ENCODE measurements around the gene EDC4. TPM values are rescaled to one million over a fixed set of nuclear protein-coding genes. Genes with fewer than 3 reads are reported as not detected.

The EDC4 gene
- total RNA-seq, 1 donor, result 85.1 TPM

DNA sequence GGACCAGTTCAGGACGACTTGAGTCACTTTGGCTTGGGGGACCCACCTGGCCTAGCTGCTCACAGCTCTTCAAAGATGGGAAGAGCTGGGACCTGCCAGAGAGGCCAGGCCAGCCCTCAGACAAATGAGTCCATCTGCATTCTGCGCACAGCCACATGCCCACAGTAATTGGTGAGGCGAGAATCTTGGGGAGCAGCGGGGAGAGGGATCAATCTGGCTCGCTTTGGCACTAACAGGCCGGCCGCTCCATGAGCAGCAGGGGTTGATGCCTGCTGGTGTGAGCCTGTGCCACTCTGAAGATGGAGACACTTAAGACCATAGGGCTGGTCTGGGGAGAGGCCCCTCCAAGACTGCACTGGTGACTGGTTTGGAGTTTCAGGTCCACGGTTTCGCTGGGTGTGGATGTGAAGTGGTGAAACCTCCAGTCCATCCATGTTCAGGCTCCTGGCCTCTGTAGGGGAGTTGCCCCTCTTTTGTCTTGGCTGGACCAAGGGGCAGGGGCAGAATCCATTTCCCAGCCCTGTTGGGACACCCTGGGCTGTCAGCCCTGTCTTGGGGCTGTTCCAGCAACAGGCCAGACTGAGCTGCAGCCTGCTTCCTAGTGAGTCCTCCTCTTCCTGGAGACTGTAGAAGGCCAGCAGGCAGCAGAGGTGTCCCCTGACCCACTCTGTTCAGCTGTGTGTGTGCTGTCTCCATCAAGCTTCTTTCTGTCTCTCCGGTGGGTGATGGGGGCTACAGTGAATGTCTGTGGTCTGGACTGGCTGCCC, 51.5 kb downstream of the EDC4 start:
- H3K4me3 ChIP-seq (ENCODE audit: low read depth, low read length), result no peak overlapping the region
- no peak for DNase-seq (ENCODE audit: low read depth)
- TF ChIP-seq, protein P1, sequence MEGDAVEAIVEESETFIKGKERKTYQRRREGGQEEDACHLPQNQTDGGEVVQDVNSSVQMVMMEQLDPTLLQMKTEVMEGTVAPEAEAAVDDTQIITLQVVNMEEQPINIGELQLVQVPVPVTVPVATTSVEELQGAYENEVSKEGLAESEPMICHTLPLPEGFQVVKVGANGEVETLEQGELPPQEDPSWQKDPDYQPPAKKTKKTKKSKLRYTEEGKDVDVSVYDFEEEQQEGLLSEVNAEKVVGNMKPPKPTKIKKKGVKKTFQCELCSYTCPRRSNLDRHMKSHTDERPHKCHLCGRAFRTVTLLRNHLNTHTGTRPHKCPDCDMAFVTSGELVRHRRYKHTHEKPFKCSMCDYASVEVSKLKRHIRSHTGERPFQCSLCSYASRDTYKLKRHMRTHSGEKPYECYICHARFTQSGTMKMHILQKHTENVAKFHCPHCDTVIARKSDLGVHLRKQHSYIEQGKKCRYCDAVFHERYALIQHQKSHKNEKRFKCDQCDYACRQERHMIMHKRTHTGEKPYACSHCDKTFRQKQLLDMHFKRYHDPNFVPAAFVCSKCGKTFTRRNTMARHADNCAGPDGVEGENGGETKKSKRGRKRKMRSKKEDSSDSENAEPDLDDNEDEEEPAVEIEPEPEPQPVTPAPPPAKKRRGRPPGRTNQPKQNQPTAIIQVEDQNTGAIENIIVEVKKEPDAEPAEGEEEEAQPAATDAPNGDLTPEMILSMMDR (IDR thresholded peaks at IDR 0.05; ENCODE audit: insufficient read depth, low read depth, low read length), result no peak

DNA sequence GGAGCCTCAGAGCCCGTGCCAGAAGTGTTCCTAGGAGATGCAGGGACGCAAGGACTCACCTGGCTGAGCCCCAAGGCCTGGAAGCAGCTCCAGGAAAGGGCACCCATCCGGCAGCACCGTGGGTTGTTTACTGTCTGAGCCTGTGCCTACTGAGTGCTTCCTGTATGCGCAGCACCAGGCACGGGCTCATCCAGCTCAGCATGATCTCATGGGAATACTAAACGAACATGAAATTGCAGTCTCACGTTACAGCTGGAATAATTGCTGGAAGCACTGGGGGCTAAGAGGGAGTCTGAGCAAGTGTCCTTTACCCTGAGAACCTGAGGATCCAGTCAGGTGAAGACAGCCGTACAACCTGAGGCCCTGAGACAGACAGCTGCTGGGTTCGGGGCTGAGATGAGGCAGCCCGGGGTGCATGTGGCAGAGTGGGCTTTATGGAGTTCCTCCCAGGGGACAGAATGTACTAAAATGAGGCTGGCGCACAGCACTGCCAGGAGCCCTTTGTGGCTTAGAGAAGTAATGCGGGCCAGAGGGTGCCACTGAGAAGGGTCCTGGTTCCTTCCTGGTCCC, 53.4 kb downstream of the EDC4 start:
- TF ChIP-seq, protein P1 (IDR thresholded peaks at IDR 0.05; ENCODE audit: insufficient read depth, low read depth, low read length), result no peak
- no peak overlapping the region for H3K4me3 ChIP-seq (ENCODE audit: low read depth, low read length)
- no peak for DNase-seq (ENCODE audit: low read depth)

DNA sequence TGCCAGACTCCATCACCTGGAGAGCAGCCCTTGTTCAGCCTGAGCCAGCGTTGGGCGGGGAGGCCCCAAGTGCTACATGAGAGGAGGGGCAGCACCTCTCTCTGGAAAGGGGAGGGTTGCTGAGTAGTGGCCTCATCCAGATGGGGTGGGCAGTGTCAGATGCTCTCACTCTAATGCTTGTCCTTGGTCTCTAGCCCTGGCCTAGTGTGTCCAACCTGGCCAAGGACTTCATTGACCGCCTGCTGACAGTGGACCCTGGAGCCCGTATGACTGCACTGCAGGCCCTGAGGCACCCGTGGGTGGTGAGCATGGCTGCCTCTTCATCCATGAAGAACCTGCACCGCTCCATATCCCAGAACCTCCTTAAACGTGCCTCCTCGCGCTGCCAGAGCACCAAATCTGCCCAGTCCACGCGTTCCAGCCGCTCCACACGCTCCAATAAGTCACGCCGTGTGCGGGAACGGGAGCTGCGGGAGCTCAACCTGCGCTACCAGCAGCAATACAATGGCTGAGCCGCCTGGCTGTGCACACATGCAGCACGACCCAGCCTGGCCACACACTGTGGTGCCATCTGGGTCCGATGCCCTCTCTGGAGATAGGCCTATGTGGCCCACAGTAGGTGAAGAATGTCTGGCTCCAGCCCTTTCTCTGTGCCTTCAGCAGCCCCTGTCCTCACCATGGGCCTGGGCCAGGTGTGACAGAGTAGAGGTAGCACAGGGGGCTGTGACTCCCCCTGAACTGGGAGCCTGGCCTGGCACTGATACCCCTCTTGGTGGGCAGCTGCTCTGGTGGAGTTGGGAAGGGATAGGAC, 54.5 kb downstream of the EDC4 start:
- DNase-seq (ENCODE audit: low read depth), result no peak
- TF ChIP-seq, protein P1 (IDR thresholded peaks at IDR 0.05; ENCODE audit: insufficient read depth, low read depth, low read length), result no peak
- H3K4me3 ChIP-seq (ENCODE audit: low read depth, low read length), result no peak overlapping the region

DNA sequence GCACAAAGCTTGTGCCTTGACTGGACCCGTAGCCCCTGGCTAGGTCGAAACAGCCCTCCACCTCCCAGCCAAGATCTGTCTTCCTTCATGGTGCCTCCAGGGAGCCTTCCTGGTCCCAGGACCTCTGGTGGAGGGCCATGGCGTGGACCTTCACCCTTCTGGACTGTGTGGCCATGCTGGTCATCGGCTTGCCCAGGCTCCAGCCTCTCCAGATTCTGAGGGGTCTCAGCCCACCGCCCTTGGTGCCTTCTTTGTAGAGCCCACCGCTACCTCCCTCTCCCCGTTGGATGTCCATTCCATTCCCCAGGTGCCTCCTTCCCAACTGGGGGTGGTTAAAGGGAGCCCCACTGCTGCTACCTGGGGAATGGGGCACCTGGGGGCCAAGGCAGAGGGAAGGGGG, 55.3 kb downstream of the EDC4 start:
- DNase-seq (ENCODE audit: low read depth), result no peak
- TF ChIP-seq, protein P1 (IDR thresholded peaks at IDR 0.05; ENCODE audit: insufficient read depth, low read depth, low read length), result no peak

DNA sequence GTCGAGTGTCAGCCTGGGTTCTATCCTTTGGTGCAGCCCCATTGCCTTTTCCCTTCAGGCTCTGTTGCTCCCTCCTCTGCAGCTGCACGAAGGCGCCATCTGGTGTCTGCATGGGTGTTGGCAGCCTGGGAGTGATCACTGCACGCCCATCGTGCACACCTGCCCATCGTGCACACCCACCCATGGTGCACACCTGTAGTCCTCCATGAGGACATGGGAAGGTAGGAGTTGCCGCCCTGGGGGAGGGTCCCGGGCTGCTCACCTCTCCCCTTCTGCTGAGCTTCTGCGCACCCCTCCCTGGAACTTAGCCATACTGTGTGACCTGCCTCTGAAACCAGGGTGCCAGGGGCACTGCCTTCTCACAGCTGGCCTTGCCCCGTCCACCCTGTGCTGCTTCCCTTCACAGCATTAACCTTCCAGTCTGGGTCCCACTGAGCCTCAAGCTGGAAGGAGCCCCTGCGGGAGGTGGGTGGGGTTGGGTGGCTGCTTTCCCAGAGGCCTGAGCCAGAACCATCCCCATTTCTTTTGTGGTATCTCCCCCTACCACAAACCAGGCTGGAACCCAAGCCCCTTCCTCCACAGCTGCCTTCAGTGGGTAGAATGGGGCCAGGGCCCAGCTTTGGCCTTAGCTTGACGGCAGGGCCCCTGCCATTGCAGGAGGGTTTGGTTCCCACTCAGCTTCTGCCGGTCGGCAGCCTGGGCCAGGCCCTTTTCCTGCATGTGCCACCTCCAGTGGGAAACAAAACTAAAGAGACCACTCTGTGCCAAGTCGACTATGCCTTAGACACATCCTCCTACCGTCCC, 55.9 kb downstream of the EDC4 start:
- TF ChIP-seq, protein P1 (IDR thresholded peaks at IDR 0.05; ENCODE audit: insufficient read depth, low read depth, low read length), result peak; percentile 87
- peak; percentile 54 for DNase-seq (ENCODE audit: low read depth)
- no peak overlapping the region for H3K4me3 ChIP-seq (ENCODE audit: low read depth, low read length)

More for the DNA sequence above, 55.3 kb downstream of the EDC4 start:
- H3K4me3 ChIP-seq (ENCODE audit: low read depth, low read length), result no peak overlapping the region

DNA sequence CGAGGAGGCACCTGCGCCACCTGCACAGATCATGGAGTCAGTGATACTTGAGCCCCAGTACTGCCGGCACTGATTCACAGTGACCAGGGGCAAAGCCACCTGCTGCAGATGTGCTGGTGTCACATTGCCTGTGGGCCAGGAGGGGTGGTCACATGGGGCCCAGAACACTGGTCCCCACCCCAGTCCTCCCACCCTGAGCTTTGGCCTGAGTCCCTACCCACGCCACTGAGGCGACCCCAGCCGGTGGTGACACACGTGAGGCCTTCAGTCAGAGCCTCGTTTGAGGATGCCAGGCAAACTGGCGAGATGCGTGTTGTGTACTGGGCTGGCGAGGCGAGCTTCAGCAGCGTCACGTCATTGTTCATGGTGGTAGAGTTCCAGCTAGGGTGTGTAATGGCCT, 57.3 kb downstream of the EDC4 start:
- DNase-seq (ENCODE audit: low read depth), result no peak
- H3K4me3 ChIP-seq (ENCODE audit: low read depth, low read length), result no peak overlapping the region
- TF ChIP-seq, protein P1 (IDR thresholded peaks at IDR 0.05; ENCODE audit: insufficient read depth, low read depth, low read length), result no peak
